B cell (primary cell): ENCODE results near the gene TKTL1. TPM values are rescaled to one million over a fixed set of nuclear protein-coding genes. Genes with fewer than 3 reads are reported as not detected.
A peak's percentile ranks its signal among the peaks of the same experiment; 100 is the strongest.

Experiments
- ATAC-seq: fragments of 200-7000 bp; cut with Tn5 transposase; one replicate; pipeline ENCODE4 v1.10.0; 2021; ENCODE audit warnings: low read depth, mild to moderate bottlenecking, moderate number of reproducible peaks, moderate library complexity
- CTCF ChIA-PET: fragments of 350-600 bp; sonication (Branson Sonifier 250); formaldehyde crosslinking; loops from one replicate; lab custom pipeline; 2021; ENCODE audit warnings: antibody characterized with exemption, inconsistent platforms; lab: Charles Lee
- POLR2A ChIA-PET: fragments of 350-600 bp; sonication (Branson Sonifier 250); formaldehyde crosslinking; loops from one replicate; lab custom pipeline; 2021; ENCODE audit warnings: antibody characterized with exemption; lab: Charles Lee
- DNase-seq: peaks from one replicate; pipeline ENCODE4 v3.0.0; 2013
- H2AFZ ChIP-seq: 2 replicates; pipeline ENCODE4 v1.6.1; 2012; ENCODE audit warnings: mild to moderate bottlenecking, low read depth, low read length; ENCODE audit not compliant: insufficient read depth, poor library complexity, severe bottlenecking
- H3K27ac ChIP-seq, 2 donors: 1 replicate in 1 of 2; 2 replicates in 1 of 2; pipeline ENCODE4 v1.5.1; 2012 to 2013; ENCODE audit warnings: low read length in 2 of 2, mild to moderate bottlenecking in 2 of 2, moderate library complexity in 1 of 2
- H3K27me3 ChIP-seq, 4 experiments: fragments of 200-600 bp in 1 of 4; sonication (generic) in 1 of 4; replicated peaks in 1 of 4; 1 replicate in 2 of 4; 2 replicates in 2 of 4; pipeline versions ENCODE4 v1.6.1 to v1.7.0; 2013 to 2016; ENCODE audit warnings: low read length in 3 of 4, mild to moderate bottlenecking in 2 of 4, mixed read lengths in 1 of 4, moderate library complexity in 1 of 4; ENCODE audit not compliant: insufficient read depth in 4 of 4, control insufficient read depth in 3 of 4; ENCODE audit errors: control extremely low read depth in 1 of 4
- H3K36me3 ChIP-seq, 2 experiments: replicated peaks in 1 of 2; 1 replicate in 1 of 2; 2 replicates in 1 of 2; pipeline versions ENCODE4 v1.6.1 to v1.7.1; 2013; ENCODE audit warnings: low read length in 1 of 2; ENCODE audit not compliant: insufficient read depth in 2 of 2, control insufficient read depth in 1 of 2; ENCODE audit errors: control extremely low read depth in 1 of 2, extremely low read depth in 1 of 2
- H3K4me1 ChIP-seq, 2 donors: fragments of 200-600 bp in 1 of 2; sonication (generic) in 1 of 2; 1 replicate in 1 of 2; 2 replicates in 1 of 2; pipeline versions ENCODE4 v1.5.1 to v1.6.1; 2013 to 2017; ENCODE audit warnings: low read length in 2 of 2; ENCODE audit not compliant: control insufficient read depth in 2 of 2, insufficient read depth in 2 of 2
- H3K4me2 ChIP-seq: replicated peaks from 2 replicates; pipeline ENCODE3; 2012; ENCODE audit warnings: mild to moderate bottlenecking, low read depth, low read length; ENCODE audit not compliant: poor library complexity, severe bottlenecking
- H3K4me3 ChIP-seq, 5 experiments: fragments of 200-600 bp in 1 of 5; sonication (generic) in 1 of 5; 1 replicate in 3 of 5; 2 replicates in 2 of 5; pipeline versions ENCODE4 v1.5.1 to v1.7.0; 2011 to 2016; ENCODE audit warnings: low read length in 4 of 5, mild to moderate bottlenecking in 4 of 5, low read depth in 2 of 5, control low read depth in 1 of 5, moderate library complexity in 1 of 5; ENCODE audit not compliant: insufficient read depth in 1 of 5; ENCODE audit errors: control extremely low read depth in 1 of 5, extremely low read depth in 1 of 5
- H3K79me2 ChIP-seq: fragments of 200-600 bp; sonication (generic); one replicate; pipeline ENCODE4 v1.6.0; 2016; ENCODE audit warnings: low read length; ENCODE audit not compliant: control insufficient read depth, insufficient read depth
- H3K9ac ChIP-seq: fragments of 200-600 bp; sonication (generic); 2 replicates; pipeline ENCODE4 v1.6.1; 2017; ENCODE audit warnings: mild to moderate bottlenecking, low read length, moderate library complexity
- H3K9me3 ChIP-seq, 3 donors: one replicate each; pipeline versions ENCODE4 v1.6.1 to v1.7.1; 2013; ENCODE audit warnings: low read length in 2 of 3; ENCODE audit not compliant: control insufficient read depth in 2 of 3, insufficient read depth in 1 of 3; ENCODE audit errors: control extremely low read depth in 1 of 3
- H4K20me1 ChIP-seq: 2 replicates; pipeline ENCODE4 v1.6.0; 2012; ENCODE audit warnings: mild to moderate bottlenecking, low read length; ENCODE audit not compliant: insufficient read depth, control insufficient read depth, poor library complexity, severe bottlenecking
- H3K27ac Mint-ChIP-seq: one replicate; pipeline ENCODE4 v1.8.0; 2021; ENCODE audit warnings: mixed read lengths
- H3K27me3 Mint-ChIP-seq: one replicate; pipeline ENCODE4 v1.8.0; 2021; ENCODE audit warnings: mixed read lengths
- H3K4me1 Mint-ChIP-seq: one replicate; pipeline ENCODE4 v1.8.0; 2021; ENCODE audit warnings: mixed read lengths
- H3K4me3 Mint-ChIP-seq: one replicate; pipeline ENCODE4 v1.8.0; 2021; ENCODE audit warnings: mixed read lengths
- H3K9me3 Mint-ChIP-seq: one replicate; pipeline ENCODE4 v1.8.0; 2022; ENCODE audit warnings: mixed read lengths; ENCODE audit not compliant: insufficient read depth
- EZH2 ChIP-seq: IDR thresholded peaks from 2 replicates; pipeline ENCODE4 v1.6.1; 2012; ENCODE audit warnings: borderline replicate concordance, low read depth, mild to moderate bottlenecking, moderate library complexity, low read length; ENCODE audit not compliant: insufficient read depth, poor library complexity, severe bottlenecking
- WGBS: methylation state at CpG from one replicate; pipeline ENCODE4 v1.1.5; 2013; ENCODE audit warnings: missing lambda C conversion rate; ENCODE audit not compliant: insufficient coverage; 5-methylcytosine and 5-hydroxymethylcytosine counted together
- intact Hi-C: fragments of 100-400 bp; cut with micrococcal nuclease; formaldehyde crosslinking; loops from one replicate; pipeline ENCODE4 v1.10.0; 2022
- polyA plus RNA-seq: library from polyadenylated mRNA; depleted of rRNA; stranded (reverse); fragments of >200 nt; gene quantifications from 2 replicates; pipeline ENCODE4 v1.2.3, GENCODE V29; 2012
- total RNA-seq, 2 donors: library from RNA; stranded (reverse); fragments of 120-200 nt in 1 of 2; gene quantifications; 1 replicate in 1 of 2; 2 replicates in 1 of 2; pipeline versions ENCODE4 v1.2.3 to v1.2.4, GENCODE V29; 2013 to 2022
- TF ChIP-seq, protein P1 (sequence below): fragments of 200-600 bp; IDR thresholded peaks from one replicate; pipeline ENCODE4 v1.8.0; 2022; ENCODE audit warnings: antibody characterized with exemption, mild to moderate bottlenecking

The TKTL1 gene
- total and polyA plus RNA-seq, 2 donors (not counting 1 experiment from before 2014, with no cell fraction given) = 0.18 to 0.96 TPM

- no peaks in the 10 kb centered on the region for H3K9me3 ChIP-seq
- Mint-ChIP-seq H3K27ac (peak overlapping the region; percentile 26), H3K4me1 (peaks cover 44% of the 10 kb centered on the region), H3K9me3 (no peaks in the 10 kb centered on the region), H3K27me3 (no peaks in the 10 kb centered on the region), H3K4me3 (peak overlapping the region; percentile 37)
- H3K79me2 ChIP-seq = no peaks in the 10 kb centered on the region
- no peaks in the 10 kb centered on the region for H3K36me3 ChIP-seq
- intact Hi-C loops = no loop called here
- no peak overlapping the region for H3K4me3 ChIP-seq
- no peak overlapping the region for H3K9ac ChIP-seq
- ChIA-PET POLR2A (no interaction called here), CTCF (no interaction called here)
- WGBS = no CpG with 5 or more reads among the region's 7 CpGs
- DNase-seq (peak; percentile 29), ATAC-seq (no peak)
- no peaks in the 10 kb centered on the region for H4K20me1 ChIP-seq
- no peaks in the 10 kb centered on the region for H3K27me3 ChIP-seq
- no peak overlapping the region for H3K27ac ChIP-seq
- no peak overlapping the region for H2AFZ ChIP-seq
- TF ChIP-seq EZH2 = no peak
- TF ChIP-seq, protein P1, sequence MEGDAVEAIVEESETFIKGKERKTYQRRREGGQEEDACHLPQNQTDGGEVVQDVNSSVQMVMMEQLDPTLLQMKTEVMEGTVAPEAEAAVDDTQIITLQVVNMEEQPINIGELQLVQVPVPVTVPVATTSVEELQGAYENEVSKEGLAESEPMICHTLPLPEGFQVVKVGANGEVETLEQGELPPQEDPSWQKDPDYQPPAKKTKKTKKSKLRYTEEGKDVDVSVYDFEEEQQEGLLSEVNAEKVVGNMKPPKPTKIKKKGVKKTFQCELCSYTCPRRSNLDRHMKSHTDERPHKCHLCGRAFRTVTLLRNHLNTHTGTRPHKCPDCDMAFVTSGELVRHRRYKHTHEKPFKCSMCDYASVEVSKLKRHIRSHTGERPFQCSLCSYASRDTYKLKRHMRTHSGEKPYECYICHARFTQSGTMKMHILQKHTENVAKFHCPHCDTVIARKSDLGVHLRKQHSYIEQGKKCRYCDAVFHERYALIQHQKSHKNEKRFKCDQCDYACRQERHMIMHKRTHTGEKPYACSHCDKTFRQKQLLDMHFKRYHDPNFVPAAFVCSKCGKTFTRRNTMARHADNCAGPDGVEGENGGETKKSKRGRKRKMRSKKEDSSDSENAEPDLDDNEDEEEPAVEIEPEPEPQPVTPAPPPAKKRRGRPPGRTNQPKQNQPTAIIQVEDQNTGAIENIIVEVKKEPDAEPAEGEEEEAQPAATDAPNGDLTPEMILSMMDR = no peak
- H3K4me1 ChIP-seq = peaks cover 13 to 28% of the 10 kb centered on the region in 2 donors
- peak overlapping the region; percentile 2 for H3K4me2 ChIP-seq
Observed at GRCh38 chrX:154321152-154321551, 25.6 kb downstream of the TKTL1 start.

GRCh38 chrX:154321594-154321993 is 26.0 kb downstream of the TKTL1 start:
- POLR2A ChIA-PET = no interaction called here
- Mint-ChIP-seq H3K27ac (peak overlapping the region; percentile 34), H3K4me3 (peak overlapping the region; percentile 37), H3K4me1 (peaks cover 48% of the 10 kb centered on the region), H3K27me3 (no peaks in the 10 kb centered on the region), H3K9me3 (no peaks in the 10 kb centered on the region)
- TF ChIP-seq, protein P1 = no peak
- TF ChIP-seq EZH2 = no peak
- H2AFZ ChIP-seq = no peak overlapping the region
- no peaks in the 10 kb centered on the region for H3K27me3 ChIP-seq
- ATAC-seq (no peak), DNase-seq (peak; percentile 18)
- CTCF ChIA-PET = no interaction called here
- peaks cover 17 to 33% of the 10 kb centered on the region in 2 donors for H3K4me1 ChIP-seq
- H3K4me2 ChIP-seq = peak overlapping the region; percentile 3
- intact Hi-C loops = no loop called here
- no peaks in the 10 kb centered on the region for H3K79me2 ChIP-seq
- WGBS = 71% methylated on average over 8 of the region's 10 CpGs
- no peaks in the 10 kb centered on the region for H3K36me3 ChIP-seq
- H3K27ac ChIP-seq = no peak overlapping the region
- no peaks in the 10 kb centered on the region for H4K20me1 ChIP-seq
- H3K9ac ChIP-seq = no peak overlapping the region
- H3K9me3 ChIP-seq = no peaks in the 10 kb centered on the region
- no peak overlapping the region for H3K4me3 ChIP-seq
